Nephron (organoid): ENCODE data around the gene GFOD1.
"Not testable (repeated sequence)": the region's sequence is repeated elsewhere in the genome, so short reads cannot be mapped to it uniquely, and the experiment has no call there.

Source experiments
- H3K27ac Mint-ChIP-seq, 3 experiments: 2 replicates each; pipeline ENCODE4 v1.8.0; 2020; ENCODE audit warnings: mixed read lengths in 3 of 3, mild to moderate bottlenecking in 2 of 3, moderate library complexity in 1 of 3
- H3K27me3 Mint-ChIP-seq: 2 replicates; pipeline ENCODE4 v1.8.0; 2021; ENCODE audit warnings: low read depth, mild to moderate bottlenecking, moderate library complexity, mixed read lengths
- H3K36me3 Mint-ChIP-seq: 2 replicates; pipeline ENCODE4 v1.8.0; 2020; ENCODE audit warnings: low read depth, mixed read lengths
- H3K4me1 Mint-ChIP-seq: 2 replicates; pipeline ENCODE4 v1.8.0; 2020; ENCODE audit warnings: mixed read lengths
- H3K4me3 Mint-ChIP-seq, 3 experiments: 2 replicates each; pipeline ENCODE4 v1.8.0; 2020; ENCODE audit warnings: mild to moderate bottlenecking in 3 of 3, mixed read lengths in 3 of 3, moderate library complexity in 2 of 3
- H3K9me3 Mint-ChIP-seq: 2 replicates; pipeline ENCODE4 v1.8.0; 2020; ENCODE audit warnings: mixed read lengths
- TF ChIP-seq, protein P1 (sequence below), 3 experiments: fragments of 200-600 bp; sonication (generic); IDR thresholded peaks; one replicate each; pipeline ENCODE4 v1.5.0; 2021; ENCODE audit warnings: antibody characterized with exemption in 3 of 3; ENCODE audit not compliant: unreplicated experiment in 3 of 3

GFOD1 gene

DNA sequence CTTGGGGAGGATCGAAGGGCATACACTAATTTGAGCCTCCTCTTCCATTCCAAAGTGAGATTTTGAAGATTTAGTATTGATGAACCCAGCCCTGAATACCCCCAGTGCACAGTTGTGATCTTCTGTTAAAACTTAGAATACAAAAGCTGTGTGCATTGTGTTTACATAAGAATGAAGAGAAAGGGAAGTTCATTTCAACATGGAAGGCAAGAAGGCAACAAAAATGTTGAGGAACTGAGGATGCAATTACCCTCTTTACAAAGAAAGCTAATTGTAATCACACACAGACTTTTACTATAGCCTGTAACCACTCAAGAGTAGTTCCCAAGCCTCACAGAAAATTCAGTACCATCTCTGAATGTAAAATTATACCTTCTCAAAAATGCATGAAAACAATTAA is 49.3 kb downstream of the GFOD1 start:
- no peaks in the 10 kb centered on the region for H3K36me3 Mint-ChIP-seq
- H3K27me3 Mint-ChIP-seq: peaks cover 7% of the 10 kb centered on the region
- no peak overlapping the region for H3K4me3 Mint-ChIP-seq
- no peak overlapping the region for H3K27ac Mint-ChIP-seq
- peaks cover 7% of the 10 kb centered on the region for H3K9me3 Mint-ChIP-seq
- TF ChIP-seq, protein P1, sequence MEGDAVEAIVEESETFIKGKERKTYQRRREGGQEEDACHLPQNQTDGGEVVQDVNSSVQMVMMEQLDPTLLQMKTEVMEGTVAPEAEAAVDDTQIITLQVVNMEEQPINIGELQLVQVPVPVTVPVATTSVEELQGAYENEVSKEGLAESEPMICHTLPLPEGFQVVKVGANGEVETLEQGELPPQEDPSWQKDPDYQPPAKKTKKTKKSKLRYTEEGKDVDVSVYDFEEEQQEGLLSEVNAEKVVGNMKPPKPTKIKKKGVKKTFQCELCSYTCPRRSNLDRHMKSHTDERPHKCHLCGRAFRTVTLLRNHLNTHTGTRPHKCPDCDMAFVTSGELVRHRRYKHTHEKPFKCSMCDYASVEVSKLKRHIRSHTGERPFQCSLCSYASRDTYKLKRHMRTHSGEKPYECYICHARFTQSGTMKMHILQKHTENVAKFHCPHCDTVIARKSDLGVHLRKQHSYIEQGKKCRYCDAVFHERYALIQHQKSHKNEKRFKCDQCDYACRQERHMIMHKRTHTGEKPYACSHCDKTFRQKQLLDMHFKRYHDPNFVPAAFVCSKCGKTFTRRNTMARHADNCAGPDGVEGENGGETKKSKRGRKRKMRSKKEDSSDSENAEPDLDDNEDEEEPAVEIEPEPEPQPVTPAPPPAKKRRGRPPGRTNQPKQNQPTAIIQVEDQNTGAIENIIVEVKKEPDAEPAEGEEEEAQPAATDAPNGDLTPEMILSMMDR (IDR thresholded peaks at IDR 0.05; ENCODE audit: unreplicated experiment in 3 of 3): no peak
- H3K4me1 Mint-ChIP-seq: peaks cover 5% of the 10 kb centered on the region

DNA sequence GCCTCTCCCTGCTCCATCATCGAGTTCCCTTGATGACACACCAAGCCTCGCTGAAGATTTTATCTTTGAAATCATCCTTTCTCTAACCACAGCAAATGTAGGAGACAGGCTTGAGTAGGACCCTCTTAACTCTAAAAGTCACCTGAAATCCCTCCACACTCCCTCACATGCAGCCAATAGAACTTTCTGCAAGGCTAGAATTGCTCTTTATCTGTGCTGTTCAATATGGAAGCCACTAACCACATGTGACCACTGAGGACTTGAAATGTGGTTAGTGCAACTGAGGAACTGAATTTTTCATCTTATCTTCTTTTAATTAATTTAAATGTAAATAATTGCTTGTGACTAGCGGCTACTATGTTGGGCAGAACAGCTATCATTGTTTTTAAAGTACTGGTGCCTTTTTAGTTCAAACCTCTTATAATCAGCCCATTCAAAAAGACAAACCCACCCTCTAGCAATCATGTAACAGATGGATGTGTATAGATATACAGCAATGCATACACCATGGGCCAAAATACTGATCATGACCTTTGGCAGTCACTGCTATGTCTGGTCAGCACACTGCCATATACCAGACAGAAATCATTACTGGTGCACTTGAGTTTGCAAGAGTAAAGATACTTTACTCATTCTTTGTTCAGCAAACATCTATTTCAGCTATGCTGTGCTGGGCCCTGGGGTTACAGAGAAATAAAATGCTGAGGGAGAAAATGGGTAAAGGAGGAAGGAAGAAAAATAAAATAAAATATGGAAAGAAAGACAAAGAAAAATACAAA is 50.0 kb downstream of the GFOD1 start:
- Mint-ChIP-seq H3K4me1 (peaks cover 5% of the 10 kb centered on the region), H3K27ac (no peak overlapping the region), H3K36me3 (no peaks in the 10 kb centered on the region), H3K4me3 (no peak overlapping the region), H3K9me3 (peaks cover 7% of the 10 kb centered on the region), H3K27me3 (peaks cover 7% of the 10 kb centered on the region)
- TF ChIP-seq, protein P1 (IDR thresholded peaks at IDR 0.05; ENCODE audit: unreplicated experiment in 3 of 3): no peak

DNA sequence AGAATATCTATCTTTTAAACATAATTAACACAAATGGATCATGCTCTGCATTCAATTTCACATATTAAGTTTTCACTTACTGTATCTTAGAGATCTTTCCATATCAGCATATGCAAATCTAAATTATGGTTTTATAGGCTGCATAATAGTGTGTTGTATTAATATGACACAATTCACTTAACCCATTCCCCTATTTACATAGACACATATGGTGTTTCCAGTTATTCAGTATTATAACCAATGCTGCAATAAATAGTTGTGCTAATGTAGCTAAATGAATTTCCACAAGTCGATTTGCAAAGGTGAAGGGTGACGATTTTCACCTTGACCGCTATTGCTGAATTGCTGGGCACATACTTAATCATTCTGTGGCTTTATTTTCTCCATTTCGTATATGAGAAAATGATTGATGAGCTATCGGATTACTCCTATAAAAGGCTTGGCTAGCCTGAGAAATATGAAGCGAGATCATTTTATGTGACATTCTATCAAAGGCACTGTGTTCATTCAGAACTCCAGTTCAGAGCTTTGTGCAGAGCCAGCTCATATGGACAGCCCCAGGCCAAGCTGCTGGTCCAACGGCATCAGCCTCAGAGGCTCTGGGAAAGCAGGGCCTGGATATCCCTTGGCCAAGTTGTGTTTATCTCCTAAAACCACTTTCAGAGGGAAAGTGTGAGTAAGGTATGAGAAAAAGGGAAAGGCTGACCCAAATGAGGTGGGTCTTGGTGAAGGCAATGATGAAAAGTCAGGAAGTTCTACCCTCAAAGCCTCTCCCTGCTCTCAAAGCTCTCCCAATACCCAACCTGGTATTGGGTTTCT is 50.8 kb downstream of the GFOD1 start:
- H3K36me3 Mint-ChIP-seq: no peaks in the 10 kb centered on the region
- peaks cover 5% of the 10 kb centered on the region for H3K4me1 Mint-ChIP-seq
- H3K9me3 Mint-ChIP-seq: peaks cover 7% of the 10 kb centered on the region
- no peak overlapping the region for H3K27ac Mint-ChIP-seq
- no peak overlapping the region for H3K4me3 Mint-ChIP-seq
- TF ChIP-seq, protein P1 (IDR thresholded peaks at IDR 0.05; ENCODE audit: unreplicated experiment in 3 of 3): no peak
- peaks cover 7% of the 10 kb centered on the region for H3K27me3 Mint-ChIP-seq

DNA sequence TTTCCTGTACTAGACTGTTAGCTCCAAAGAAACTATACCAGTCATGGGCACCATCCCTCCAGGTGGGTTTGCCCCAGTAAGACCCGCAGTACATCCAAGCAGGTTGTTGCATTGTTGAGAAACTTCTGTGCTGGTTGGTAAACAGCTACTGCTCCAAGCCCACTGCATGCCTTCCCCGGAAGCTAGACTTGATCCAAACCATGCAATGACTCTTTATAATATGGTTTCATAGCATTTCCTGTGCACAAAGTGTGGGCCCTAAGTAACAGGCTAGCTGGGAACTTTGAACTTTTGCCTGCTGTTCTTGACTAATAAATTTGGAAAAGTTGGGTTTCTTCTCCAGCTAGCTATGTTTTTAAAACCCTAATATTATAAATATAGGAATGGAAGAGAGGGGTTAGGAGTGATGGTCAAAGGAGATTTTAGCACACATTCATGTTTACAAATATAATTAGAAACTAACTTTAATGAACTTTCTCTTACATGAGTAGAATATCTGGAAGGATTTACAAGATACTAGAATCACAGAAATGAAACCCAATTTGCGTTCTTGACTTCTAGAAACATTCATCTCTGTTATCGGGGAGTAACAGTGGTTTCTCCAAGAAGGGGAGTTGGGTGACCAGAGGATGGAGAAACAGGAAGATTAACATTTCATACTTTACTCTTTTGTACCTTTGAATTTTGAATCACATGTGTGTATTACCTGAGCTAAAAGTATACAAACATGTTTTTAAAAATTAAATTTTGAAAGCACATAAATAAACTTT is 51.7 kb downstream of the GFOD1 start:
- Mint-ChIP-seq H3K27me3 (peaks cover under 1% of the 10 kb centered on the region), H3K4me3 (no peak overlapping the region), H3K9me3 (peaks cover 7% of the 10 kb centered on the region), H3K4me1 (peaks cover 2% of the 10 kb centered on the region), H3K27ac (no peak overlapping the region), H3K36me3 (no peaks in the 10 kb centered on the region)
- TF ChIP-seq, protein P1 (IDR thresholded peaks at IDR 0.05; ENCODE audit: unreplicated experiment in 3 of 3): no peak

DNA sequence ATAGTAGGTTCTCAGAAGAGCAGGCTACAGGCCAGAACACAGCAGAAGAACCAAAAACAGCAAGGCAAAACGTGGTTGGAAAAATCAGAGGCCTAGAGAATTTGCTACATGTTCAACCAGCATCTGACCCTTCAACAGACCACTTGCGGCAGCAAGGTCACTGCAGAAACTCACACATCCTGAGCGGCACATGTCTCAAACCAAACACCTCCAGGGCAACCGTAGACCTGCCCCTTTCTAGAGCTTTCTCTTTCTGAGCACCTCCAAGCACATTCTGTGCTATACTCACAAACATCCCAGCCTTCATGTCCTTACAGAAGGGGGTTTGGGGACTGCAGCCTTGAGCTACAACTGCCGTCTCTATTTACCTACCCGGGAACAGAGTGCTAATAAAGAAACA is 52.6 kb downstream of the GFOD1 start:
- Mint-ChIP-seq H3K9me3 (peaks cover 7% of the 10 kb centered on the region), H3K4me1 (no peaks in the 10 kb centered on the region), H3K36me3 (no peaks in the 10 kb centered on the region), H3K27ac (no peak overlapping the region), H3K4me3 (no peak overlapping the region), H3K27me3 (no peaks in the 10 kb centered on the region)
- TF ChIP-seq, protein P1 (IDR thresholded peaks at IDR 0.05; ENCODE audit: unreplicated experiment in 3 of 3): no peak

DNA sequence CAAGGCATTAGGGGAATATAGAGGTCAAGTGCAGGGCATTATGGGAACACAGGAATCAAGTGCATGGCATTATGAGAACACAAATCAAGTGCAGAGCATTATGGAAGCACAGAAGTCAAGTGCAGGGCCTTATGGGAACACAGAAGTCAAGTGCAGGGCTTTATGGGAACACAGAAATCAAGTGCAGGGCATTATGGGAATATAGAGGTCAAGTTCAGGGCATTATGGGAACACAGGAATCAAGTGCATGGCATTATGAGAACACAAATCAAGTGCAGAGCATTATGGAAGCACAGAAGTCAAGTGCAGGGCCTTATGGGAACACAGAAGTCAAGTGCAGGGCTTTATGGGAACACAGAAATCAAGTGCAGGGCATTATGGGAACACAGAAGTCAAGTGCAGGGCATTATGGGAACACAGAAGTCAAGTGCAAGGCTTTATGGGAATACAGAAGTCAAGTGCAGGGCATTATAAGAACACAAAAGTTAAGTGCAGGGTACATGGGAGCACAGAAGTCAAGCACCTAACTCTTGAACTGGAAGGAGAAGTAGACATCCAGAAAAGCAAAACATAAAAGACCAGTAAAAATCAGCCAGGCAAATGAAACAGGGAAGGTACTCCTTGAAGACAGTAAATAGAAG is 53.1 kb downstream of the GFOD1 start:
- not testable (repeated sequence) for H3K36me3 Mint-ChIP-seq, H3K27me3 Mint-ChIP-seq, H3K4me3 Mint-ChIP-seq, H3K27ac Mint-ChIP-seq, H3K9me3 Mint-ChIP-seq, H3K4me1 Mint-ChIP-seq
